Lower leg skin (tissue), 4 donors: ENCODE measurements around the gene GOSR1. TPM values are rescaled to one million over a fixed set of nuclear protein-coding genes. Genes with fewer than 3 reads are reported as not detected.
"Not testable (repeated sequence)": the region's sequence is repeated elsewhere in the genome, so short reads cannot be mapped to it uniquely, and the experiment has no call there.

Source experiments
- DNase-seq, 2 donors: peaks; one replicate each; pipeline ENCODE4 v3.0.0-alpha.2; 2019; ENCODE audit warnings: low spot score in 2 of 2
- H3K4me3 ChIP-seq: fragments of 200-600 bp; sonication (generic); 2 replicates; pipeline ENCODE4 v1.5.1; 2017; ENCODE audit warnings: mild to moderate bottlenecking, low read depth; ENCODE audit not compliant: poor library complexity, severe bottlenecking
- POLR2A ChIP-seq, 2 donors: fragments of 450-650 bp; IDR thresholded peaks; one replicate each; pipeline ENCODE4 v1.6.1; 2016 to 2017; ENCODE audit warnings: antibody characterized with exemption in 2 of 2, mild to moderate bottlenecking in 1 of 2, moderate library complexity in 1 of 2
- WGBS, 2 donors: methylation state at CpG; one replicate each; pipeline ENCODE4 v1.1.5; 2018; 5-methylcytosine and 5-hydroxymethylcytosine counted together
- intact Hi-C: fragments of 100-400 bp; cut with DNase I; formaldehyde crosslinking; loops from one replicate; pipeline ENCODE4 v1.15.0; 2023; ENCODE audit warnings: low total_unique reads
- total RNA-seq, 4 donors: library from RNA; depleted of rRNA; stranded (reverse); fragments of >200 nt; gene quantifications; one replicate each; pipeline ENCODE4 v1.1.0, GENCODE V29; 2016
- TF ChIP-seq, protein P1 (sequence below), 3 donors: fragments of 450-650 bp; IDR thresholded peaks; one replicate each; pipeline ENCODE4 v1.5.1; 2016; ENCODE audit warnings: antibody characterized with exemption in 3 of 3, mild to moderate bottlenecking in 3 of 3, moderate library complexity in 2 of 3

GOSR1 gene
- total RNA-seq, 4 donors from 2014 or later, result 19.6 to 41.6 (median 35.7) TPM

DNA sequence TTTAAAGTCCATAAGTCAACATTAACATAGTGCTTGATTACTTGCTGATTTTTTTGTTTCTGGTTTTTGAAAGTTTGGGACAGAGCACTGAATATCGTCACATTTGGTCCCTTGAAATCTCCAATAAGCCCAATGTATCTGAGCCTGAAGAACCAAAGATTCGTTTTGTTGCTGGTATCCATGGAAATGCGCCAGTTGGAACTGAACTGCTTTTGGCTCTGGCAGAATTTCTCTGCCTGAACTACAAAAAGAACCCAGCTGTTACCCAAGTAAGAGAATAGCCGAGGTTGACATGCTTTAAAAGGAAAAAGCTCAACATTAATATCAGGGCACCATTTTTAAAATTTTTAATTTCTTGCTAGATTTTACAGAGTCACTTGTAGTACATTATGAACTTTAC is 27.7 kb upstream of the GOSR1 start:
- DNase-seq, result no peak
- H3K4me3 ChIP-seq, result no peak overlapping the region
- TF ChIP-seq, protein P1, sequence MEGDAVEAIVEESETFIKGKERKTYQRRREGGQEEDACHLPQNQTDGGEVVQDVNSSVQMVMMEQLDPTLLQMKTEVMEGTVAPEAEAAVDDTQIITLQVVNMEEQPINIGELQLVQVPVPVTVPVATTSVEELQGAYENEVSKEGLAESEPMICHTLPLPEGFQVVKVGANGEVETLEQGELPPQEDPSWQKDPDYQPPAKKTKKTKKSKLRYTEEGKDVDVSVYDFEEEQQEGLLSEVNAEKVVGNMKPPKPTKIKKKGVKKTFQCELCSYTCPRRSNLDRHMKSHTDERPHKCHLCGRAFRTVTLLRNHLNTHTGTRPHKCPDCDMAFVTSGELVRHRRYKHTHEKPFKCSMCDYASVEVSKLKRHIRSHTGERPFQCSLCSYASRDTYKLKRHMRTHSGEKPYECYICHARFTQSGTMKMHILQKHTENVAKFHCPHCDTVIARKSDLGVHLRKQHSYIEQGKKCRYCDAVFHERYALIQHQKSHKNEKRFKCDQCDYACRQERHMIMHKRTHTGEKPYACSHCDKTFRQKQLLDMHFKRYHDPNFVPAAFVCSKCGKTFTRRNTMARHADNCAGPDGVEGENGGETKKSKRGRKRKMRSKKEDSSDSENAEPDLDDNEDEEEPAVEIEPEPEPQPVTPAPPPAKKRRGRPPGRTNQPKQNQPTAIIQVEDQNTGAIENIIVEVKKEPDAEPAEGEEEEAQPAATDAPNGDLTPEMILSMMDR (IDR thresholded peaks at IDR 0.05), result no peak
- TF ChIP-seq POLR2A (IDR thresholded peaks at IDR 0.05), result no peak
- intact Hi-C loops, result no loop called here
- 42 to 45% methylated on average over 4 of the region's 4 CpGs for WGBS, 2 donors

DNA sequence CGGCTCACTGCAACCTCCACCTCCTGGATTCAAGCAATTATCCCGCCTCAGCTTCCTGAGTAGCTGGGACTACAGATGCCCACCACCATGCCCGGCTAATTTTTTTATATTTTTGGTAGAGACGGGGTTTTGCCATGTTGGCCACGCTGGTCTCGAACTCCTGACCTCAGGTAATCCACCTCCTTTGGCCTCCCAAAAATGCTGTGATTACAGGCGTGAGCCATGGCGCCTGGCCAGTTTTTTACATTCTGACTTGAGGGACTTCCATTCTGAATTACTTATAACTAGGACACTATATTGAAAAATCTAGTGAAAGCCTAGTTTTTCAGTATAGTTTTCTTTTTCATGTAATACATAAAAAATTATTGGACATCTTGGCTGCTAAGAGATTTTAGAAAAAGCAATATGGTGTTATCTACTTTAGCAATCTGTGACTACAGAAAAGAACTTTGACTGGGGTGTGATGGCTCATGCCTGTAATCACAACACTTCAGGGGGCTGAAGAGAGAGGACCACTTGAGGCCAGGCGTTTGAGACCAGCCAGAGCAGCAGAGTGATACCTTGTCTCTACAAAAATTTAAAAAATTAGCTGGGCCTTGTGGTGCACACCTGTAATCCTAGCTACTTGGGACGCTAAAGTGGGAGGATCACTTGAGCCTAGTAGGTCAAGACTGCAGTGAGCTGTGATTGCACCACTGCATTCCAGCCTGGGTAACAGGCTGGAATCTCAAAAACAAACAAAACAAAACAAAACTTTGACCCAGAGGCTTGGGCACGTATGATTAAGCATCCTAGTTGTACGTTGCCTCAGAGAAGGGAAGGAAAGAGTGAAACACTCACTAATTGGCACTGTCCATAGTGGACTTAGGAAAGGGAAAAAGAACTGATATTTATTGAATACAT is 26.8 kb upstream of the GOSR1 start:
- DNase-seq, result no peak
- intact Hi-C loops, result no loop called here
- H3K4me3 ChIP-seq, result no peak overlapping the region
- WGBS, 2 donors, result 96 to 97% methylated on average over 12 of the region's 12 CpGs
- TF ChIP-seq POLR2A (IDR thresholded peaks at IDR 0.05), result no peak
- TF ChIP-seq, protein P1 (IDR thresholded peaks at IDR 0.05), result no peak

DNA sequence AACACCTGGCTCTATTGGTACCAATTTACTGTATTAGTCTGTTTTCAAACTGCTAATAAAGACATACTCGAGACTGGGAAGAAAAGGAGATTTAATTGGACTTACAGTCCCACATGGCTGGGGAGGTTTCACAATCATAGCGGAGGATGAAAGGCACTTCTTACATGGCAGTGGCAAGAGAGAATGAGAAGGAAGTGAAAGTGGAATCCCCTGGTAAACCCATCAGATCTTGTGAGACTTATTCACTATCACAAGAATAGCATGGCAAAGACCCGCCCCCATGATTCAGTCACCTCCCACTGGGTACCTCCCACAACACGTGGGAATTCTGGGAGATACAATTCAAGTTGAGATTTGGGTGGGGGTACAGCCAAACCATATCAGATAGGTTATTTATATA is 22.6 kb upstream of the GOSR1 start:
- DNase-seq, result no peak
- WGBS, 2 donors, result 87 to 89% methylated on average over 4 of the region's 4 CpGs
- H3K4me3 ChIP-seq, result no peak overlapping the region
- intact Hi-C loops, result no loop called here
- TF ChIP-seq, protein P1 (IDR thresholded peaks at IDR 0.05), result no peak
- no peak for TF ChIP-seq POLR2A (IDR thresholded peaks at IDR 0.05)

DNA sequence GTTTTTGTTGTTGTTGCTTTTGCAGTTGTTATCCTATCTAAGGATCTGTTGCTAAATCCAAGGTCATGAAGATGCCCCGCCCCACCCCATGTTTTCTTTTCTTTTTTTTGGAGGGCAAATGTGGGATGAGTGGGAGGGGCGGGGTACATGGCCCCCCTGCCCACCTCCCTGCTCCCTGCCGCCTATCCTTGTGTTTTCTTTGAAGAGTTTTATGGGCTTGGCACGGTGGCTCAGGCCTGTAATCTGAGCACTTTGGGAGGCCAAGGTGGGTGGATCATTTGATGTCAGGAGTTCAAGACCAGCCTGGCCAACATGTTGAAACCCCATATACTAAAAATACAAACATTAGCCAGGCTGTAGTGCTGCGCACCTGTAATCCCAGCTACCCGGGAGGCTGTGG is 18.8 kb upstream of the GOSR1 start:
- intact Hi-C loops, result no loop called here
- DNase-seq, result no peak
- H3K4me3 ChIP-seq, result no peak overlapping the region
- 90 to 97% methylated on average over 6 of the region's 6 CpGs for WGBS, 2 donors
- TF ChIP-seq, protein P1 (IDR thresholded peaks at IDR 0.05), result no peak
- TF ChIP-seq POLR2A (IDR thresholded peaks at IDR 0.05), result no peak

DNA sequence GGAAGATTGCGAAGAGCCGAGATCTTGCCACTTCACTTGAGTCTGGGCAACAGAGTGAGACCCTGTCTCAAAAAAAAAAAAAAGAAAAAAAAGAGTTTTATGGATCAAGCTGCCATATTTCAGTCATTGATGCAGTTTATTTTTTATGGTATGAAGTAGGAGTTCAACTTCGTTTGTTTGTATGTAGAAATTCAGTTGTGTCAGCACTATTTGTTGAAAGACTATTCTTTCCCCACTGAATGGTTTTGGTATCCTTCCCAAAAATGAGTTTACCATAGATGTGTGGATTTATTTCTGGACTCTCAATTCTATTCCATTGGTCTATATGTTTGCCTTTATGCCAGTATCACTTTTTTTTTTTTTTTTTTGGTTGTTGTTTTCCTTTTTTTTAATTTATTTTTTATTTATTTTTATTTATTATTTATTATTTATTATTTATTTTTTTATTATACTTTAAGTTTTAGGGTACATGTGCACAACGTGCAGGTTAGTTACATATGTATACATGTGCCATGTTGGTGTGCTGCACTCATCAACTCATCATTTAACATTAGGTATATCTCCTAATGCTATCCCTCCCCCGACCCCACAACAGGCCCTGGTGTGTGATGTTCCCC is 18.3 kb upstream of the GOSR1 start:
- WGBS, 2 donors, result 93 to 95% methylated on average over 5 of the region's 5 CpGs
- intact Hi-C loops, H3K4me3 ChIP-seq, DNase-seq: not testable (repeated sequence)

DNA sequence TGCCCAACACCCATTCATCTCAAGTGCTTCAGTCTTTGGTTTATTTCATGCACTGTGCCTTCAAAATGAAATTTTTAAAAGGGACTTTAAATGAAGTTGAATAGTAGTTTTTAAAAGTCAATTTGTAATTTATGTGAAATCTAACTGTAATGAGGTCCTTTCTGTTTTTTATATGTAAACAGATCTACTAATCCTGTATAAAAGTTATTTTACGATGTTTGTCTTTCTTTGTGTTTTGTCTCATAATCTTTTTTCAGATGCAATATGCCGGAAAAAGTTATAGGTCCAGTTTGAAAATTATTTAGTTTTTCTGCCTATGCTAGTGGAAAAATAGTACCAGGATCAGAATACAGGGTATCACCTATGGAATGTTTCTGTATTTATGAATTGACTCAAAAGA is 8.7 kb upstream of the GOSR1 start:
- DNase-seq, result no peak
- TF ChIP-seq POLR2A (IDR thresholded peaks at IDR 0.05), result no peak
- no peak overlapping the region for H3K4me3 ChIP-seq
- intact Hi-C loops, result no loop called here
- 74 to 96% methylated on average over 2 of the region's 2 CpGs for WGBS, 2 donors
